Measurements from ENCODE around the gene IMMP2L.

DNA sequence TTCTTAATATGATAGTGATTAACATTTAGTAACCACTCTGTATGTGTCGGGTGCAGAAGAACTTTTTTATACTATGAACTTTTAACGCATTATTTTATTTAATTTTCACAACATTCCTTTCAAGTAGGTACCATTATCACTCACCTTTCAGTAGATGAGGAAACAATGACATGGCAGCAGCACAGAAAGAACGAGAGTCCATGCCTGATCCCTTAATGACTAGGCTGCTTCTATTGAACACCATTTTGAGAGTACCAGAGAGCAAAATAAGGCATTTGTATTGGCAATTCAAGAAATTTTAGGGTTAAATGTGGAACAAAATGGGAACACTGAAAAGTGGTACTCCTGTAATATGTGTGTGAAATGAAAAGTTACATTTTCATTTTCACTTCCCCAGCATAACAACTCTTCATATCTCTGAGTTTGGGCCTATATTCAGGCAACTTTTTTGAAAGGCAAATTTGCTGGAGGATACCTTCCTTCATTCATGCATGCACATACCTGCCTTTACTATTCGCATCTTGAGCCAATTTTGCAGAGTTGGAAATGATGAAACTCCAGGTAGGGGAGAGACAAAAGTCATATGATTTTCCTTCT lies 458.5 kb downstream of the IMMP2L start:
- TF ChIP-seq, protein P1, sequence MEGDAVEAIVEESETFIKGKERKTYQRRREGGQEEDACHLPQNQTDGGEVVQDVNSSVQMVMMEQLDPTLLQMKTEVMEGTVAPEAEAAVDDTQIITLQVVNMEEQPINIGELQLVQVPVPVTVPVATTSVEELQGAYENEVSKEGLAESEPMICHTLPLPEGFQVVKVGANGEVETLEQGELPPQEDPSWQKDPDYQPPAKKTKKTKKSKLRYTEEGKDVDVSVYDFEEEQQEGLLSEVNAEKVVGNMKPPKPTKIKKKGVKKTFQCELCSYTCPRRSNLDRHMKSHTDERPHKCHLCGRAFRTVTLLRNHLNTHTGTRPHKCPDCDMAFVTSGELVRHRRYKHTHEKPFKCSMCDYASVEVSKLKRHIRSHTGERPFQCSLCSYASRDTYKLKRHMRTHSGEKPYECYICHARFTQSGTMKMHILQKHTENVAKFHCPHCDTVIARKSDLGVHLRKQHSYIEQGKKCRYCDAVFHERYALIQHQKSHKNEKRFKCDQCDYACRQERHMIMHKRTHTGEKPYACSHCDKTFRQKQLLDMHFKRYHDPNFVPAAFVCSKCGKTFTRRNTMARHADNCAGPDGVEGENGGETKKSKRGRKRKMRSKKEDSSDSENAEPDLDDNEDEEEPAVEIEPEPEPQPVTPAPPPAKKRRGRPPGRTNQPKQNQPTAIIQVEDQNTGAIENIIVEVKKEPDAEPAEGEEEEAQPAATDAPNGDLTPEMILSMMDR (IDR thresholded peaks at IDR 0.05), result no peak
- TF ChIP-seq, protein P2, sequence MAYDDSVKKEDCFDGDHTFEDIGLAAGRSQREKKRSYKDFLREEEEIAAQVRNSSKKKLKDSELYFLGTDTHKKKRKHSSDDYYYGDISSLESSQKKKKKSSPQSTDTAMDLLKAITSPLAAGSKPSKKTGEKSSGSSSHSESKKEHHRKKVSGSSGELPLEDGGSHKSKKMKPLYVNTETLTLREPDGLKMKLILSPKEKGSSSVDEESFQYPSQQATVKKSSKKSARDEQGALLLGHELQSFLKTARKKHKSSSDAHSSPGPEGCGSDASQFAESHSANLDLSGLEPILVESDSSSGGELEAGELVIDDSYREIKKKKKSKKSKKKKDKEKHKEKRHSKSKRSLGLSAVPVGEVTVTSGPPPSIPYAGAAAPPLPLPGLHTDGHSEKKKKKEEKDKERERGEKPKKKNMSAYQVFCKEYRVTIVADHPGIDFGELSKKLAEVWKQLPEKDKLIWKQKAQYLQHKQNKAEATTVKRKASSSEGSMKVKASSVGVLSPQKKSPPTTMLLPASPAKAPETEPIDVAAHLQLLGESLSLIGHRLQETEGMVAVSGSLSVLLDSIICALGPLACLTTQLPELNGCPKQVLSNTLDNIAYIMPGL (CRISPR knock-in tag; IDR thresholded peaks at IDR 0.05; ENCODE audit: borderline replicate concordance), result no peak
- TF ChIP-seq, protein P3, sequence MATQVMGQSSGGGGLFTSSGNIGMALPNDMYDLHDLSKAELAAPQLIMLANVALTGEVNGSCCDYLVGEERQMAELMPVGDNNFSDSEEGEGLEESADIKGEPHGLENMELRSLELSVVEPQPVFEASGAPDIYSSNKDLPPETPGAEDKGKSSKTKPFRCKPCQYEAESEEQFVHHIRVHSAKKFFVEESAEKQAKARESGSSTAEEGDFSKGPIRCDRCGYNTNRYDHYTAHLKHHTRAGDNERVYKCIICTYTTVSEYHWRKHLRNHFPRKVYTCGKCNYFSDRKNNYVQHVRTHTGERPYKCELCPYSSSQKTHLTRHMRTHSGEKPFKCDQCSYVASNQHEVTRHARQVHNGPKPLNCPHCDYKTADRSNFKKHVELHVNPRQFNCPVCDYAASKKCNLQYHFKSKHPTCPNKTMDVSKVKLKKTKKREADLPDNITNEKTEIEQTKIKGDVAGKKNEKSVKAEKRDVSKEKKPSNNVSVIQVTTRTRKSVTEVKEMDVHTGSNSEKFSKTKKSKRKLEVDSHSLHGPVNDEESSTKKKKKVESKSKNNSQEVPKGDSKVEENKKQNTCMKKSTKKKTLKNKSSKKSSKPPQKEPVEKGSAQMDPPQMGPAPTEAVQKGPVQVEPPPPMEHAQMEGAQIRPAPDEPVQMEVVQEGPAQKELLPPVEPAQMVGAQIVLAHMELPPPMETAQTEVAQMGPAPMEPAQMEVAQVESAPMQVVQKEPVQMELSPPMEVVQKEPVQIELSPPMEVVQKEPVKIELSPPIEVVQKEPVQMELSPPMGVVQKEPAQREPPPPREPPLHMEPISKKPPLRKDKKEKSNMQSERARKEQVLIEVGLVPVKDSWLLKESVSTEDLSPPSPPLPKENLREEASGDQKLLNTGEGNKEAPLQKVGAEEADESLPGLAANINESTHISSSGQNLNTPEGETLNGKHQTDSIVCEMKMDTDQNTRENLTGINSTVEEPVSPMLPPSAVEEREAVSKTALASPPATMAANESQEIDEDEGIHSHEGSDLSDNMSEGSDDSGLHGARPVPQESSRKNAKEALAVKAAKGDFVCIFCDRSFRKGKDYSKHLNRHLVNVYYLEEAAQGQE (IDR thresholded peaks at IDR 0.05), result no peak
- TF ChIP-seq, protein P4, sequence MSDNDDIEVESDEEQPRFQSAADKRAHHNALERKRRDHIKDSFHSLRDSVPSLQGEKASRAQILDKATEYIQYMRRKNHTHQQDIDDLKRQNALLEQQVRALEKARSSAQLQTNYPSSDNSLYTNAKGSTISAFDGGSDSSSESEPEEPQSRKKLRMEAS (IDR thresholded peaks at IDR 0.05), result no peak
- no peak for TF ChIP-seq NFE2L2 (conservative IDR thresholded peaks at IDR 0.05; ENCODE audit: low read length)
- TF ChIP-seq RAD21 (conservative IDR thresholded peaks at IDR 0.05 in 1 of 2, IDR thresholded peaks at IDR 0.05 in 1 of 2), result no peak
- TF ChIP-seq POLR2A (IDR thresholded peaks at IDR 0.05; ENCODE audit: low read length), result no peak
- no peak for TF ChIP-seq JUN (IDR thresholded peaks at IDR 0.05)
- TF ChIP-seq RFX5 (IDR thresholded peaks at IDR 0.05), result no peak
- TF ChIP-seq RNF2 (IDR thresholded peaks at IDR 0.05; ENCODE audit: borderline replicate concordance, low read depth), result no peak
- TF ChIP-seq SREBF2 (IDR thresholded peaks at IDR 0.05), result no peak

Data from A549 (cell line).